Activated CD4-positive, alpha-beta T cell treated with anti-CD3 and anti-CD28 coated beads for 36 hours (primary cell): ENCODE measurements around the gene ISYNA1. TPM values are rescaled to one million over a fixed set of nuclear protein-coding genes. Genes with fewer than 3 reads are reported as not detected.

Experiments
- ATAC-seq: fragments of 200-7000 bp; cut with Tn5 transposase; one replicate; pipeline ENCODE4 v1.10.0; 2021; ENCODE audit warnings: mild to moderate bottlenecking, moderate library complexity
- CTCF ChIA-PET: fragments of 350-600 bp; sonication (Branson Sonifier 250); formaldehyde crosslinking; loops from one replicate; lab custom pipeline; 2021; ENCODE audit warnings: antibody characterized with exemption; lab: Charles Lee
- POLR2A ChIA-PET: fragments of 350-600 bp; sonication (Branson Sonifier 250); formaldehyde crosslinking; loops from one replicate; lab custom pipeline; 2021; ENCODE audit warnings: antibody characterized with exemption, inconsistent platforms; lab: Charles Lee
- DNase-seq: peaks from one replicate; pipeline ENCODE4 v3.0.0-alpha.2; 2020
- H3K27ac Mint-ChIP-seq: one replicate; pipeline ENCODE4 v1.8.0; 2021; ENCODE audit warnings: mixed read lengths
- H3K27me3 Mint-ChIP-seq: one replicate; pipeline ENCODE4 v1.8.0; 2021; ENCODE audit warnings: mixed read lengths
- H3K36me3 Mint-ChIP-seq: one replicate; pipeline ENCODE4 v1.8.0; 2021; ENCODE audit warnings: low read depth, mixed read lengths
- H3K4me1 Mint-ChIP-seq: one replicate; pipeline ENCODE4 v1.8.0; 2021; ENCODE audit warnings: mixed read lengths
- H3K4me3 Mint-ChIP-seq: one replicate; pipeline ENCODE4 v1.8.0; 2021; ENCODE audit warnings: mild to moderate bottlenecking, moderate library complexity, mixed read lengths
- H3K9me3 Mint-ChIP-seq: one replicate; pipeline ENCODE4 v1.8.0; 2021; ENCODE audit warnings: low read depth, mixed read lengths
- intact Hi-C, 2 experiments: fragments of 100-400 bp; cut with DNase I in 1 of 2; cut with micrococcal nuclease in 1 of 2; formaldehyde crosslinking; loops; one replicate each; pipeline versions ENCODE4 v1.14.2 to v1.15.1; 2022 to 2024; cut with DNase I, micrococcal nuclease
- total RNA-seq, 2 experiments: library from RNA; stranded (reverse); gene quantifications; one replicate each; pipeline ENCODE4 v1.2.3, GENCODE V29; 2021

The ISYNA1 gene
- total RNA-seq, 2 experiments from 2014 or later, result 18.8 to 23.3 TPM

- Mint-ChIP-seq H3K9me3 (no peaks in the 10 kb centered on the region), H3K27ac (no peak overlapping the region), H3K4me1 (no peaks in the 10 kb centered on the region), H3K36me3 (peaks cover 15% of the 10 kb centered on the region), H3K4me3 (no peak overlapping the region), H3K27me3 (no peaks in the 10 kb centered on the region)
- CTCF ChIA-PET, result interaction anchor here (0.7 to 2.7 kb wide), 6 partner anchors 10 to 68 kb away, joined by 3 to 18 read pairs (median 3); no protein-coding TSS in a partner anchor
- no peak for ATAC-seq
- no peak for DNase-seq
- POLR2A ChIA-PET, result no interaction called here
- intact Hi-C loops, result loop anchor here in 1 of 2 experiments (5.0 kb wide), 1 partner anchor 135 kb away; the partner anchor contains the start of gene REX1BD
Observed at GRCh38 chr19:18452386-18452785, 14.5 kb upstream of the ISYNA1 start.

GRCh38 chr19:18450931-18451836 is 13.3 kb upstream of the ISYNA1 start:
- peak overlapping the region; percentile 51 for H3K27ac Mint-ChIP-seq
- CTCF ChIA-PET, result interaction anchor here (0.6 to 2.7 kb wide), 15 partner anchors 8 to 493 kb away, joined by 3 to 18 read pairs (median 4); partner anchors contain the start of gene KXD1
- H3K9me3 Mint-ChIP-seq, result no peaks in the 10 kb centered on the region

GRCh38 chr19:18450021-18450930 is 12.3 kb upstream of the ISYNA1 start:
- intact Hi-C loops, result loop anchor here in 1 of 2 experiments (5.0 kb wide), 1 partner anchor 137 kb away; the partner anchor contains the start of gene REX1BD
- Mint-ChIP-seq H3K4me3 (no peak overlapping the region), H3K9me3 (no peaks in the 10 kb centered on the region), H3K36me3 (peaks cover 18% of the 10 kb centered on the region), H3K27me3 (no peaks in the 10 kb centered on the region), H3K27ac (peak overlapping the region; percentile 51), H3K4me1 (no peaks in the 10 kb centered on the region)
- ChIA-PET POLR2A (no interaction called here), CTCF (interaction anchor here (0.6 to 2.7 kb wide), 11 partner anchors 9 to 397 kb away, joined by 3 to 18 read pairs (median 4); partner anchors contain the start of gene KXD1)
- DNase-seq (no peak), ATAC-seq (no peak)

More at GRCh38 chr19:18450931-18451836, 13.3 kb upstream of the ISYNA1 start:
- Mint-ChIP-seq H3K4me1 (no peaks in the 10 kb centered on the region), H3K4me3 (no peak overlapping the region), H3K27me3 (no peaks in the 10 kb centered on the region), H3K36me3 (peaks cover 14% of the 10 kb centered on the region)
- POLR2A ChIA-PET, result no interaction called here
- intact Hi-C loops, result loop anchor here in 1 of 2 experiments (1.0 to 5.0 kb wide), 2 partner anchors 136 to 396 kb away; partner anchors contain the start of gene REX1BD
- DNase-seq (peak; percentile 94), ATAC-seq (peak; percentile 95)

GRCh38 chr19:18449552-18449951 is 11.6 kb upstream of the ISYNA1 start:
- H3K27ac Mint-ChIP-seq, result no peak overlapping the region
- H3K4me3 Mint-ChIP-seq, result no peak overlapping the region
- ChIA-PET POLR2A (no interaction called here), CTCF (interaction anchor here (0.6 kb wide), 1 partner anchor 289 kb away, joined by 3 read pairs; no protein-coding TSS in a partner anchor)
- DNase-seq (no peak), ATAC-seq (no peak)
- no peaks in the 10 kb centered on the region for H3K4me1 Mint-ChIP-seq
- H3K36me3 Mint-ChIP-seq, result peaks cover 18% of the 10 kb centered on the region
- intact Hi-C loops, result no loop called here
- no peaks in the 10 kb centered on the region for H3K9me3 Mint-ChIP-seq
- H3K27me3 Mint-ChIP-seq, result no peaks in the 10 kb centered on the region

- CTCF ChIA-PET, result interaction anchor here (0.7 kb wide), 1 partner anchor 36 kb away, joined by 3 read pairs; no protein-coding TSS in a partner anchor
- H3K4me1 Mint-ChIP-seq, result peaks cover 10% of the 10 kb centered on the region
- intact Hi-C loops, result no loop called here
Observed at GRCh38 chr19:18446811-18447359, 9.0 kb upstream of the ISYNA1 start.

GRCh38 chr19:18446145-18446810 is 8.3 kb upstream of the ISYNA1 start:
- intact Hi-C loops, result no loop called here
- Mint-ChIP-seq H3K4me3 (no peak overlapping the region), H3K36me3 (peaks cover 23% of the 10 kb centered on the region), H3K4me1 (peaks cover 12% of the 10 kb centered on the region), H3K27me3 (no peaks in the 10 kb centered on the region), H3K9me3 (peaks cover 3% of the 10 kb centered on the region), H3K27ac (no peak overlapping the region)
- ChIA-PET POLR2A (interaction anchor here (0.9 kb wide), 1 partner anchor 25 kb away, joined by 3 read pairs; no protein-coding TSS in a partner anchor), CTCF (interaction anchor here (0.7 kb wide), 2 partner anchors 35 to 80 kb away, joined by 3 to 4 read pairs; no protein-coding TSS in a partner anchor)
- DNase-seq (no peak), ATAC-seq (no peak)

More at GRCh38 chr19:18446811-18447359, 9.0 kb upstream of the ISYNA1 start:
- POLR2A ChIA-PET, result no interaction called here
- no peak overlapping the region for H3K27ac Mint-ChIP-seq
- ATAC-seq (no peak), DNase-seq (no peak)
- H3K27me3 Mint-ChIP-seq, result no peaks in the 10 kb centered on the region
- H3K4me3 Mint-ChIP-seq, result no peak overlapping the region
- peaks cover 3% of the 10 kb centered on the region for H3K9me3 Mint-ChIP-seq
- H3K36me3 Mint-ChIP-seq, result peaks cover 23% of the 10 kb centered on the region

- no peaks in the 10 kb centered on the region for H3K27me3 Mint-ChIP-seq
- intact Hi-C loops, result no loop called here
- H3K9me3 Mint-ChIP-seq, result peaks cover 3% of the 10 kb centered on the region
- ATAC-seq (no peak), DNase-seq (no peak)
- POLR2A ChIA-PET, result interaction anchor here (0.9 kb wide), 1 partner anchor 25 kb away, joined by 3 read pairs; no protein-coding TSS in a partner anchor
- peaks cover 20% of the 10 kb centered on the region for H3K36me3 Mint-ChIP-seq
- no peak overlapping the region for H3K4me3 Mint-ChIP-seq
- H3K4me1 Mint-ChIP-seq, result peaks cover 12% of the 10 kb centered on the region
- CTCF ChIA-PET, result interaction anchor here (0.5 to 0.7 kb wide), 2 partner anchors 81 to 240 kb away, joined by 3 to 4 read pairs; no protein-coding TSS in a partner anchor
- H3K27ac Mint-ChIP-seq, result no peak overlapping the region
Observed at GRCh38 chr19:18445262-18445948, 7.5 kb upstream of the ISYNA1 start.

- Mint-ChIP-seq H3K4me3 (no peak overlapping the region), H3K27ac (no peak overlapping the region), H3K4me1 (peaks cover 12% of the 10 kb centered on the region), H3K9me3 (peaks cover 3% of the 10 kb centered on the region), H3K36me3 (peaks cover 20% of the 10 kb centered on the region), H3K27me3 (no peaks in the 10 kb centered on the region)
- POLR2A ChIA-PET, result no interaction called here
- intact Hi-C loops, result no loop called here
- DNase-seq, result no peak
- CTCF ChIA-PET, result interaction anchor here (0.6 kb wide), 1 partner anchor 402 kb away, joined by 4 read pairs; no protein-coding TSS in a partner anchor
- no peak for ATAC-seq
Observed at GRCh38 chr19:18444513-18444912, 6.6 kb upstream of the ISYNA1 start.

- intact Hi-C loops, result no loop called here
- Mint-ChIP-seq H3K27ac (no peak overlapping the region), H3K4me1 (peaks cover 12% of the 10 kb centered on the region), H3K9me3 (peaks cover 3% of the 10 kb centered on the region), H3K4me3 (no peak overlapping the region), H3K36me3 (peaks cover 19% of the 10 kb centered on the region), H3K27me3 (no peaks in the 10 kb centered on the region)
- DNase-seq, result no peak
- ChIA-PET CTCF (no interaction called here), POLR2A (no interaction called here)
- ATAC-seq, result no peak
Observed at GRCh38 chr19:18443831-18444230, 5.9 kb upstream of the ISYNA1 start.
